Inflammatory macrophage treated with lipopolysaccharide for 1 hour (primary cell): Measurements from ENCODE around the gene FOXP1.

Experiments used
- DNase-seq, 2 donors: peaks; one replicate each; pipeline ENCODE4 v3.0.0-alpha.2; 2020 to 2022

Gene FOXP1

GRCh38 chr3:71318458-71318827, 265.1 kb downstream of the FOXP1 start:
- no peak for DNase-seq

- DNase-seq = no peak
Measured at GRCh38 chr3:71317749-71318457, 265.6 kb downstream of the FOXP1 start.

- DNase-seq = no peak
Measured at GRCh38 chr3:71317140-71317539, 266.4 kb downstream of the FOXP1 start.

DNA sequence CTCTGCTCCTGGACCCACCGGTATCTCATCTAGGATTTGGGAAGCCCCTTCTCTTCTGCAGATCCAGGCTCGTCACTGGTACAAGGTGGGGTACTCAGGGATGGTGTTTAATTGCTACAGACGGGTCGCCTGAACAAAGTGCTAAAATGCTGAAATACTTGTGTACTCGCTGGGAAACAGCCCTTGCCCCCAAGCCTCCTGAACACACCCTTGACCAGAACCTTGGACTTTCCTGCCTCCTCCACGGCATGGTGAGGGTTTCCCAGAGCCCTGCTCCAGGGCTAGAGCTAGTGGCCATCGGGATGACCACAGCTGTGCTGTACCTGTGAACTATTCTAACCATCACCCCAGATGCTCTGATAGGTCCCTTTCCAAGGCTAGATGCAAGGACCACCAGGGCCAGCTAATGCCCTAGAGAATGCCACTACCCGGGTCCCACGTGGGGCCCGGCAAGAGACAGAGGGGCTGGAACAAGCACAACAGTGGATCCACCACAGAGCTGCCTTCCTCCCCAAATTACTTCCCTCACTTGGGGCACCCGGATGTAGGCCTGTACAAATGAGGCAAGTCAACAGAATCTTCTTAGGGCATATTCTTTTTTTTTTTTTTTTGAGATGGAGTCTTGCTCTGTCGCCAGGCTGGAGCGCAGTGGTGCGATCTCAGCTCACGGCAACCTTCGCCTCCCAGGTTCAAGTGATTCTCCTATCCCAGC, 267.3 kb downstream of the FOXP1 start:
- no peak for DNase-seq

DNA sequence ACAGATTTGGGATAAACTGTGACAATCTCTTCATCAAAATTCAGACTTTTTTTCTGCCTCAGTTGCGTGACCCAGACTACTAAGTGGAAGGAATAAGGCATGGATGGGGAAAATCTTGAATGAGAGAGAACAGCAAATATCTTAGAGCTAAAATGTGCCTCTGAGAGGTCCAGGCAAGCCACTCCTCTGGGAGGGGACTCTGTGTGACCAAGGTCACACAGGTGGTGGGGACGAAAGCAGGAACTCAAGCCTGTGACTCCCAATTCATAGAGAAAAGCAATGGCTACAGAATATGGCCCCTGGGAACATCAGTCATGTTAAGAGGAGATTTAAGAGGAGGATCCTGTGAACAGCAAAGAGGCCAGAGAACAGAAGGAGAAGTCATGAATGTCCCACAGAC, 268.1 kb downstream of the FOXP1 start:
- no peak for DNase-seq

DNA sequence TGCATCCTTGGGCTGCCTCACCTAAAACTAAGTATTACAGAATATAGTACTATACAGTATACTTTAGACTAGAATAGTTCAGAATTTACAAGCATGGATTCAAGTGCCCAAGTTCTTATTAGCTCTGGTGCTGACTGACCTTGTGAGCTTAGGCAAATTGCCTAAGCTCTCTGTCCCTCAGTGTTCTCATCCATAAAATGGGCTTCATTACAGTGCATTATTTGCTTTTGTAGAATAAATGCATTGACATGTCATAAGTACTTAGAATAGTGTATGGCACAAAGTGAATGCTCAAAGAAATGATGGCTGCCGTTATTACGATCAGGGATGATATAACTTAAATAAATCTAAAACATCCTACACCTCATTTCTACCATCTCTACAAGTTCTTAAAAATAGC, 269.7 kb downstream of the FOXP1 start:
- DNase-seq = no peak

- no peak for DNase-seq
Measured at GRCh38 chr3:71312461-71312860, 271.1 kb downstream of the FOXP1 start.

DNA sequence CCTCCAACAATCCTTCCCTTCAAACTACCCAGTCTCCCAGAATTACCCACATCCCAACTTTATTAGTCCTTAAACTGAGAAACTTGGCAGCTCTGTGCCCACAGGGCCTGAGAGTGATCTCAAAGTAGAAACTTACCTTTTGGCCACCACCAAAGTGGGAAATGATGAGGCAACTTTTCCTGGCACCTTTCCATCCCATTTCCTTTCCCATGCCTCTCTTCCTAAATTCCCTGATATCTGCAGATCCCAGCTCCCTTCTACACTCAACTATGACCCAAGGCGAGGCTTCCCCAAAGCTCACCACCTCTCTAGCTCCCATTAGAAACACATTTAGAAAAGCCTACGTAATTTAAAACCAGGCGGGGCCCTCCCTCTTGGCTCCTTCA, 271.9 kb downstream of the FOXP1 start:
- no peak for DNase-seq

- DNase-seq = no peak
Measured at GRCh38 chr3:71310980-71311660, 272.4 kb downstream of the FOXP1 start.

DNA sequence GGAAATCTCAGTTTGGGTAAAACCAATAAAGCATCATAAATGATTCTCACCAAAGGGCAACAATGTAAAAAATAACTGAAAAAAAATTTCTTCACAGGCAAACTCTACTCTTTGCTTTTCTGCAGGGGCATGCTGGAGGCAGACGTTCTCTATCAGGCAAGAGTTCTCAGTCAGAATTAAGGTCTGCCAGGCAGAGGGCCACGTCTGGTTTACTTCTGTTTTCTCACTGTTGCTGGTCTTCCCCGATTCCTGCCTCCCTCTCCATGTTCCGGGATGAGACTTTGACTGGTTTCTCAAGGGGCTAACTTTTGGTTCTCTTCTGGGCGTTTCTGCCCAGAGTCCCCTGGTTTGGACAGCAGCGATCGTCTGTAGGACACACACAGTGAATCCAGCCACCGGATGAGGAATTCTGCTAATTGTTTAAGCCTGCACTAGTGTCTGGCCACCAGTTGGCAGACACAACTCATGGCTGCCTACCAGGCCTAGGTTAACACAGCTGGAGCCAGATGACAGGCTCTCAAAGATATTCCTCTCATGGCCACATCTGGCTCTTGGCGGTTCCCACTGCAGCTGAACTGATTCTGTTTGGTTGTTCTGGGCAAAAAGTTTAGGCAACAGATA, 273.1 kb downstream of the FOXP1 start:
- DNase-seq = no peak

- DNase-seq = no peak
Measured at GRCh38 chr3:71309886-71310285, 273.6 kb downstream of the FOXP1 start.

DNA sequence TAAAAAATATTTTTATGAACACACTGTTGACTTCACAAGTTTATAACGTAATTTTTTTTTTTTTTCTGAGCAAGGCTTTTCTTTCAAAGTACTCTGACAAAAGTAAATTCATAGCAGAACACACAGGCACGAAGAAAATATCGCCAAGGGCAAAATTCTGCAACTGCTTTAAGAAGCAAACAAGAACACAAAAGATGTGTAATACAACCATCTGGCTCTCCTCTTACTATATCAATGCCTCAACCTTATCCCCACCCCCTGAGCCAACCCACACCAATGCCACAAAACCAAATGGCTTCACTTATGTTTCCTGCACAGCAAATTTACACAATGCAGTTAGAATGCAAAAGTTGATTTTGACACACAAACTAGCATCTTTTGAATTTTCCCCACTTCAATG, 274.2 kb downstream of the FOXP1 start:
- no peak for DNase-seq

DNA sequence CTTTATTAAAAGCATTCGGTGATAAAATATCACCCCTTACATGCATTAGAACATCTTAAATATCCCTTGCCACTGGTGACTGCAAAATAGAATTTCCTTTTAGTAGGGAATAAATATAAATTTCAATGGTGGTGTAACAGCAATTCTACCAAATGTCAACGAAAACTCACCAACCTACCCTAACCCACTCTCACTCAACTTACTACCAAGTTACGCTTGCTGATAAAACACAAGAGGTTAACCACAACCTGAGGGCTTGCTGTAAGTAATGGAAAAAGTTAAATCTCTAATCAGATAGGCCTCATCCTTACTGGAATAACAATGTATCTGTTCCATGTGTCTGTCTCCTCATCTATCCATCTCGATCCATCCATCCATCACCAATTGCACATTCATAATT, 274.7 kb downstream of the FOXP1 start:
- no peak for DNase-seq

GRCh38 chr3:71307991-71308697, 275.4 kb downstream of the FOXP1 start:
- DNase-seq = no peak

- no peak for DNase-seq
Measured at GRCh38 chr3:71305231-71306206, 278.0 kb downstream of the FOXP1 start.

DNA sequence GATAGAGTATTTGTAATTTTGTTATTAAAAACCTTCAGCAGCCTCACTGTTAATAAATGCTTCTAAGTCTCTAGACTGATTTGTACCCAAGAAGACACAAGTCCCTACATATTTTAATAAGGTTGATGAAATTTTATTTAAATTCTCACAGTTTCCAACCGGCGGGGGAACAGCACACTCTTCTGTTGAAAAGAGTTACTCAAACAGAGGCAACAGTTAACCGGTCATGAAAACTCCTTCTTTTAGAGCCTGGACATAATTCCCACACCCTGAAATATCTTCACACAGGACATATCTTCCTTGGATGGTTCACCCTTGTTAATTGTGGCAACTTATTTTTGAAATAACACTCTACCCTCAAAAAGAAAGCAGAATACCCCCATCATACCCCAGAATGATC, 278.8 kb downstream of the FOXP1 start:
- no peak for DNase-seq

- DNase-seq = no peak
Measured at GRCh38 chr3:71304247-71304646, 279.3 kb downstream of the FOXP1 start.

DNA sequence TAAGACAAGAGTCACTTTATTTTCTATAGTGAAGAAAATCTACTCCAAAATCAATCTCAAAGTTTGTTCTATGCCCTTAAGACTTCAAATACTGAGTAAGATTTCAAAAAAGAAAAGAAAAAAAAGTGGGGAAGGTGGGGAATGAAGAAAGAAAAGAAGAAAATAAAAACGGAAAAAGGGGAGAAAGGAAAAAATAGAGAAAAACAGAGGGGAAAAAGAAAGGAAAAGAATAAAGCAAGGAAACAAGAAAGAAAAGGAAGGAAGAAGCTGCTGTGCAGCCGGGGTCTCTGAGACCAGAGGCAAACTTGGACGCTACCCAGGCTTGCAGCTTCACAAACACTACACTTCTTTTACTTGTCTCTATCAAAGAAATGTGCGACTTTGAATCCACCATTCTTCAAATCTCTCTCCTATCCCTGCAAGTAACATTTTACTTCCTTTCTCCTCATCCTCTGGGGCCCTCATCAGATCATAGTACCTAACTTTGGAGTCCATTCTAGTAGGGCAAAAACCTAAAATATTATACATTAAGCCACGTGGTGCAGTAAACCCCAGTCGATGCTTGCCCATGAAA, 279.8 kb downstream of the FOXP1 start:
- DNase-seq = no peak

GRCh38 chr3:71302604-71303003, 280.9 kb downstream of the FOXP1 start:
- DNase-seq = no peak

DNA sequence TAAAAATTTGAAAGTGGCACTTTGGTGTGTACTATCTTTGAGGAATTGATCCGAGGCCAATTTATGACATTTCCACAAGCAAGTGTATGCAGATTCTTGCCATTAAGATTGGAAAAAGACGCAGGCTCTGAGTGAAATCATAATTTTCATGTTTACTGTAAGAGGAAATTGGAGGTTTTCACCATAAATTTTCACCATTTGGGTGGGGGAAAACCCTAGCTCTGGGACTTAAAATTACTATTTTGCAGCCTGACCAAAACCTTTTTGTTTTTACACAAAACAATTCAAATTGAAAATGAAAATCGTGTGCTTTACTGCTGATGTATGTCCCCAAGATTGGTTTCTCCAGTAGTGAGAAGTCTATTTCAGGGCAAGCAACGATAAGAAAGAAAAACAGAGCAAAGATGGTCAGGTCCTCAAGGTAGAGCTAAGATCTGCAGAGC, 282.6 kb downstream of the FOXP1 start:
- DNase-seq = no peak

GRCh38 chr3:71299160-71299559, 284.4 kb downstream of the FOXP1 start:
- DNase-seq = no peak
